UCSD-AML1 (cell line): Measurements from ENCODE around the gene DYNLT2.

Experiments
- DNase-seq: peaks from one replicate; lab custom pipeline; 2025; ENCODE audit not compliant: unreplicated experiment; lab: John Stamatoyannopoulos, UW

The DYNLT2 gene

GRCh38 chr6:169738976-169739529 is 12.3 kb downstream of the DYNLT2 start:
- no peak for DNase-seq

DNA sequence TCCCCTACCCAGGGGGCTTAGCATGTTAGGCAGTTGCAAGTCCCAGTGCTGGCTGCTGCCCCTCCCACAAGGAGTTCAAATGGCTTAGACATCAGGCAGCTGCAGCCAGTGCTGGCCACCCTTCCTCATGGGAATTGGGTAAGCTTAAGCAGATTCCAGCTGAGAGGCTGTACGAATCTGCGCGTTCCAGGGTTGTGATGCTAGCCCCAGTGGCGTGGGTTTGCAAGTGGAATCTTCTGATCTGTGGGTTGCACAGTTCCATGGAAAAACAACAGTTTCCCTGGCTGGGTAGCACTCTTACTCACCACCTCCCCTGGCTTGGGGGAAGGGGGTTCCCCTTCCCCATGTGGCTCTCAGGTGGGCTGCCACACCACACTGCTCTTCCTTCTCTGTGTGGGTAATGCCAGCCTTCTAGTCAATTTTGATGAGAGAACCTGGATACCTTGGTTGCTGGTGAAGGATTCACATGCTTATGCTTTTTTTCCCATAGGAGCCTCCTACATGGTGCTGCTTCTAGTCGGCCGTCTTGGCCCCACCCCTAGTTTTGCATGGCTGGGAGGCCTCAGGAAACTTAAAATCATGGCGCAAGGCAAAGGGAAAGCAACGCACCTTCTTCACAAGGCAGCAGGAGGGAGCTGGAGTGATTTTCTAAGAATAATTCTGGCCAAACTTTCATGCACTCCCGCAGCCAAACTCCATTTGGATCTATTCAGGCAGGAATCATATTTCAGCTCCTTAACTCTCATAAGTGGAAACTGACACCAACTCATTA is 13.0 kb downstream of the DYNLT2 start:
- DNase-seq: no peak

- no peak for DNase-seq
Observed at GRCh38 chr6:169729961-169730360, 21.4 kb downstream of the DYNLT2 start.

- no peak for DNase-seq
Observed at GRCh38 chr6:169726963-169727362, 24.4 kb downstream of the DYNLT2 start.

DNA sequence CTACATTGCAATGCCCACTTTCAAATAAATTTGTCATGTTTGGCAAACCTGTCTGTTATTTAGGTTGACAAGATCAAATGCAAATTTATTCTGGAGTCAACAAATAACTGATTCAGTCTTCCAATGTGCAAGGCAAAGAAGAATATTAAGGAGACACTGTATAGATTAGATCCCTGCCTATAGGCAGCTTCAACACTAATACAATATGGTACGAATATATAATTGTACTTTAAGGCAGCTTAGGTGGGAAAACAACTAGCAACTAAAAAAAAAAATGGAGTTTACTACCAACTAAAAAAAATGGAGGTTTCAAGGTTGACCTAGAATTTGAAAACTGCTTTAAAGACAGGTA is 25.3 kb downstream of the DYNLT2 start:
- DNase-seq: no peak

GRCh38 chr6:169725125-169726048 is 26.0 kb downstream of the DYNLT2 start:
- no peak for DNase-seq

DNA sequence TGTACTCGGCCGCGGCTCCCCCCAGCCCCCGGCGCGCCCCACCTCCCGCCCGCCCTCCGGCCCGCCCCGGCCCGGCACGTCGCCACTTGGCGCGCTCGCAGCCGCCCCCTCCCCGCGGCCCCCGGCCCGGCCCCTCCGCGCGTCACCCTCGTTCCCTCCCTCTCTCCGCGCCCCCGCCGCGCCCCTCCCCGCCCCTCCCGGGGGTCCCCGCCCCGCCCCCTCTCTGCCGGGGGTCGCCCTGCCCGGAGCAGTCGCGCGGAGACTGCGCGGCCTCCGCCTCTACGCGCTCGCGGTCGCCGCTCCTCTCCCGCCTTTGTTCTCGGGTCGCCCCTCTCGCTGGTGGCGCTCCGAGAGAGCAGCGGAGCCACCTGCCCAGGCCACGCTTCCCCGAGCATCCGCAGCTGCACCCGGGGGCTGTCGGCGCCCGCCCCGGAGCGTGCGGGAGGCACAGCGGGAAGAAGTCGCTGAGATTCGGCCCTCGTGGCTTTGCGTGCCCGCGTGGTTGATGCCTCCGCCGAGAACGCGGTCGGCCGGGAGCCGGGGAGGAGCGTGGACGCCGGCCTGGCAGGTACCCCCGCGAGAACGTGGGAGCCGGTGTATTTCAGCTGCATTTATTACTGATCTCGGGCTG is 26.8 kb downstream of the DYNLT2 start, which contains the start of gene PHF10:
PHF10 (minus strand) TSS at position 7 of the 631 bp plus-strand sequence. CDS start 569 bp downstream, outside the sequence.
- peak; percentile 58 for DNase-seq

GRCh38 chr6:169723991-169724493 is 27.3 kb downstream of the DYNLT2 start:
- peak; percentile 58 for DNase-seq

DNA sequence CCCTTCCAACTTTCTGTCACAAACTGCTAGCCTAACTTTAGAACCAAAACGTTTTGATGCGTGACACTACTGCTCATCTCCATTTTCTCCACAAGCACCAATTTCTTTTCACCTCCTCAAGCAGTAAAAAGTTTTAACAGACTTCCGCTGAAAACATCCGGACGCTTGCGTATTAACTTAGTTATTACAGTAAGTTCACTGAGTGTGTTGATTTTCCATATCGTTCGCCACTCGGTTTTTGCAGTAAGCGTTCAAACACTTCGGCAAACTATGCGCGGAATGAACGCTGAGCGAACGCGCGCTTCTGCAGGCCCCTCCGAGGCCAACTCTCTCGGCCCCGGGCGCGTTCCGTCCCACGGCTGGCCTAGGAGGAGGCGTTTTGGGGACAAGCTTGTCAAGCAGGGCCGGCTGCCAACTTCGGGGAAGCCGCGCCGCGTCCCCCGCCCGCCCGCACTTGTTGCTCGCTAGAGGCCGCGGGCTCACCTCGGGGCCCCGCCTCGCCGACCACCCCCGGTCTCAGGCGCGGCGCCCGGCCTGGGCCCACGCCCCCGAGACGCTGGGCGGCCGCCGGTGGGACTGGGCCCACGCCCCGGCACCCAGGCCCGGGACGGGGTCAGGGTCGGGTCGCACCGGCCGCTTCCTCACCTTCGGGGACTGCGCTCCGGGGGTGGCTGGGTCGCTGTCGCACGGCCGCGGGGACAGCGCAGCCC is 28.0 kb downstream of the DYNLT2 start:
- DNase-seq: peak; percentile 65

DNA sequence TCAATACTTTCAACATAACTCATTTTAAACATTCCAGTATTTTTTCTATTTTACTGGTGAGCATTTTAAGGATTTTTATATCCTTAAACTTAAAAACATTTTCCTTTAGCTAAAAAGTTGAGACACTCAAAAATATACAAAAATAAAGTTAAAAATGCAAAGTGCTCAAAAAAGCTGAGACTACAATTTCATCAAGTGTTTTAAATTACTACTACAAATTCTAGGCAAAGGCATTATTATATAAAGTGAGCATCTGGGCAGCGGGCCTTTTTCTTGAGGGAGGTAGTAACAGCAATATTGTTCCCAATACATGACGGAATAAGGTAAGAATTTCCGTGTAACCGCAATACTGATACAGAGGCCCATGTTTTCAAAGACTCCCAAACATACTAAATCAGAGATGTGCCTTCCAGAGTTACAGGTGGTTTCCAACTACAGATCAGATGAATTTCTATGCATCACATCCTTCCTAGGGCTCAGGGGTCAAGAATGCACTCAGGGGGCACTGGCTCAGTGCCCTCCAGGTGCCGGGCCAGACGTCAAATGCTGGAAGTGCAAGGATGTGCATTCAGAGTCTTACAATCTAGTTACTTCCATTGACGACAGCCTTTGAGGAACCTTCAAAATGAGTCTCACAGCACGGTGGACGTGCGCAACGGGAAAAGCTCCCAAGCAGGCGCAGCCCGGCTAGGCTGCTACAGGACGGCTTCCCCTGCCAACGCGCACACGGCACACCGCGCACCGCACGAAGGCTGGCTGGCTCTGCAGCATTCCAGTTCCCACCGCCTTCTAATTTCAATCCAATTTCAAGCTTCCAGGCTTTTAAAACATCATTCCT is 28.8 kb downstream of the DYNLT2 start:
- peak; percentile 59 for DNase-seq

- DNase-seq: no peak
Observed at GRCh38 chr6:169720207-169720855, 31.0 kb downstream of the DYNLT2 start.

DNA sequence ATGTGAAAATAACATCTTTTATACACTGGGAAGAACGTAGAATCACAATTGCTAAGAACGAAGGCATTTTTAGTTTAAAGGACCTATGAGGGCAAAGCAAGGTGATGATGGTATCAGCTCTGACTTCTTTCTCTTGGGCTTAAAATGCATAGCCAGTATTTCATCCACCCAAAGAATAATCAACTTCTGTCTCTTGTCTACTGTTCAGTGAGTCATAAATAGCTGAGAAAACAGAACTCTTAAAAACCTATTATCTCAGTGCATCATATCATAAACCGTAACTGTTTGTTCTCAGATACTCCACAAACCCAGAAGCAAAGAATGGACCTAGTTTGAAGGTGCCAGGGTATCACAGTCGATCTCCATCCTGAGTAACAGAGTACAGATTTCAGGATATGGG is 32.3 kb downstream of the DYNLT2 start:
- DNase-seq: no peak

- no peak for DNase-seq
Observed at GRCh38 chr6:169714595-169714994, 36.8 kb downstream of the DYNLT2 start.

DNA sequence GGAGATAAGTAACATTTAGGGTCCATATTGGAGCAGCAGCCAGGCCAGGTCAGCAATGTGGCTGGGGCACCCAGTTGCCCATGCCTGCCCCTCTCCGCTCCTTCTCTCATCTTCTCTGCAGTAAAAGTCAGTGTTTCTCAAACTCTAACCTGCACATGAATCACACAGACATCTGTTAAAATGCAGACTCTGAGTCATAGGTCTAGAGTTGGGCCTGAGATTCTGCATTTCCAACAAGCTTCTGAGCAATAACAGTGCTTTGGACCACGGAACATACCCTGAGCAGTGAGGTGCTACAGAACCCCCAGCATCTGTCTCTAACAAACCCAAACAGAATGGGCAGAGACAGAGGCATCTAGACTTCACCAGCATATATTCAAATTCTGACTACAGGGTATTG is 37.2 kb downstream of the DYNLT2 start:
- no peak for DNase-seq

DNA sequence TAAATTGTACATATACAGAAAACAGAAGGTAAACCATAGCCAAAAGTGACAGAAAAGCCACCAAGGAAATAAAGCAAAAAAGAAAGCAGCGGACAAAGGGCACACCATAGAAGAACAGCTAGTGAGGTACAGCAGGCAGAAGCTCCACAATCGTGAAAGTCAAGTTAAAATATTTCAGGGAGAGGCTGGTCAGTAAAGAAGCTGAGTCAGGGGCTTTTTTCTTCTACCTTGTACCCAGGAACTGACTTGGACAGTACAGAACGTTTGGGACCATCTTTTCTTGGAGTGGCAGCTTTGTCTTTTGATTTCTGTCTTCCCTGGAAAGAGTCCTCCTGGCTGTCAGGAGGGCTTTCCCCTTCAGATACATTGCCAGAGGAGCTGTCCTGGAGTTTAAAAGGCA is 41.4 kb downstream of the DYNLT2 start:
- no peak for DNase-seq

DNA sequence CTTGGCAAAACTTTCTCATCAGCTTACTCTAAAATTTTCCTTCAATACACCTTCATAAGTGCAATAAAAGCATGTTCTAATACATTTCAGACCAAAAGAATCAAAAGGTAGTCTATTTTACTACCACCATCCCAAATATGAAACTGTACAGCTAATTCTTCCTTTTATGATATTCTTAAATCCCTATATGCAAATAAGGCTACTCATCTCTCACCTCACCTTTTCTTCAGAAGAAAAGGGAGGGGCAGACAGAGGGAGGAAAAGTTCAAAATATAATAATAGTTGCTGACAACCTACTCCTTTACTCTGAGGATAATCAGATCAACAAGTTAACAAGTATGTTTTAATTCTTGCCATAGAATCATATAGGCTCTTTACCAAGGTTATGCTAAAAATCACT is 42.1 kb downstream of the DYNLT2 start:
- no peak for DNase-seq

GRCh38 chr6:169707772-169708171 is 43.6 kb downstream of the DYNLT2 start:
- DNase-seq: no peak

GRCh38 chr6:169702840-169703246 is 48.5 kb downstream of the DYNLT2 start:
- no peak for DNase-seq
